ENCODE measurements around the gene PLA2R1.

Gene PLA2R1

GRCh38 chr2:160062292-160063005, at the start of gene PLA2R1:
PLA2R1 (minus strand) TSS chr2:160062615; CDS start chr2:160062403, 212 bp downstream.
- DNase-seq: no peak

- DNase-seq: no peak
Measured at GRCh38 chr2:160110674-160111239, 48.3 kb upstream of the PLA2R1 start.

- no peak for DNase-seq
Measured at GRCh38 chr2:160109939-160110673, 47.7 kb upstream of the PLA2R1 start.

DNA sequence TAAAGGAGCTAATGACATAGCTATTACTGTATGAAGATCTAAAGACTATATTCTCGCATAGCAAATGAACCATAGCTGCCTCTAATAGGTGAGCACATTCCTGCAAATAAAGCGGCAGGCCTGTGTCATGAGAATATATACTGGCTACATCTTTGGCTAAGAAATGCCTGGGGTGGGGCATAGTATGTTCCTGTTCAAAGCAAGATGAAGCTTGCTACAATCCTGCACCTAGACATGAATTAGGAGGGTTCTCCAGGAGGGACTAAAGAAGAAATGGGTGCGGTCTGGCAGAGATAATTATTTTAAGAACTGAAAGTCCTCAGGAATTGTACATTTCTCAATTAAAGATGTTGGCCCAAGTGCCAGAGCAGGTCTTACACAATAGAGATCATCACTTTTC, 46.8 kb upstream of the PLA2R1 start:
- DNase-seq: no peak

- no peak for DNase-seq
Measured at GRCh38 chr2:160108646-160109045, 46.2 kb upstream of the PLA2R1 start.

GRCh38 chr2:160105366-160105765, 43.0 kb upstream of the PLA2R1 start:
- no peak for DNase-seq

- DNase-seq: no peak
Measured at GRCh38 chr2:160104115-160104514, 41.7 kb upstream of the PLA2R1 start.

GRCh38 chr2:160097326-160097725, 34.9 kb upstream of the PLA2R1 start:
- no peak for DNase-seq

GRCh38 chr2:160096409-160096808, 34.0 kb upstream of the PLA2R1 start:
- DNase-seq: no peak

- no peak for DNase-seq
Measured at GRCh38 chr2:160092445-160092844, 30.0 kb upstream of the PLA2R1 start.

GRCh38 chr2:160091381-160091780, 29.0 kb upstream of the PLA2R1 start:
- DNase-seq: no peak

GRCh38 chr2:160087854-160088745, 25.7 kb upstream of the PLA2R1 start:
- DNase-seq: no peak

DNA sequence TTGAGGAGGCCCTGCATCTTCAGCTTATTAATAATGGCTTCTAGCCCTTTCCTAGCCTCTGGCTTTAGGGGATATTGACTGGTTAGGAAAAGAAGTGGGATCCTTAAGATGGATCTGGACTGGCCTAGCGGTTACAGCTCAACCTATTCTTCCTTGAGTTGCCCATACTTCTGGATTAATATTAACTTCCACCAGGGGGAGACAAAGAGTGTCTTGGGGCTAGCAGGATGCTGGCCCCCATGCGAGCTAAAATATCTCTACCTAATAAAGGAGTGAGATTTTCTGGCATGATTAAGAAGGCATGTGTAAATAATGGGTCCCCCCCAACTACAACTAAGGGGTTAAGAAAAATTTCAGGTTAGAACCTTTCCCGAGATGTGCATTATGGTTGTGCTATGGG, 23.2 kb upstream of the PLA2R1 start:
- no peak for DNase-seq

- no peak for DNase-seq
Measured at GRCh38 chr2:160077912-160078810, 15.7 kb upstream of the PLA2R1 start.

GRCh38 chr2:160076914-160077313, 14.5 kb upstream of the PLA2R1 start:
- no peak for DNase-seq

DNA sequence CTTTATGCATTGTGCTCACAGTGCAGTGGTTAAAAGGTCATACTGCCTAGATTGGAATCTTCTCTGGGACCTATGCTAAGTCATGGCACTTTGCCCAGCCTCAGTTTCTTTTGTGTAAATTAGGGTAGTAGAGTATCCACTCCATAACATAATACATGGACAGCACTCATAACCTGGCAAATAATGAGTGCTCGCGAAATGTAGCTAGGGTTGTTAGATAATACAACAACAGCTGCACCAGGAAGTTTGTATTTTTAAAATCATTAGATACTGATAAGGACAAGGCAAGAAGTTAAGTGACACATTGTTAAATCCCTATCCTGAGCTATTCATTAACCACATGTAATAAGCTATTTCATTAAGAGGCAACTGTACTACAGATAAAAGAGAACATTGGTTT, 13.8 kb upstream of the PLA2R1 start:
- no peak for DNase-seq

DNA sequence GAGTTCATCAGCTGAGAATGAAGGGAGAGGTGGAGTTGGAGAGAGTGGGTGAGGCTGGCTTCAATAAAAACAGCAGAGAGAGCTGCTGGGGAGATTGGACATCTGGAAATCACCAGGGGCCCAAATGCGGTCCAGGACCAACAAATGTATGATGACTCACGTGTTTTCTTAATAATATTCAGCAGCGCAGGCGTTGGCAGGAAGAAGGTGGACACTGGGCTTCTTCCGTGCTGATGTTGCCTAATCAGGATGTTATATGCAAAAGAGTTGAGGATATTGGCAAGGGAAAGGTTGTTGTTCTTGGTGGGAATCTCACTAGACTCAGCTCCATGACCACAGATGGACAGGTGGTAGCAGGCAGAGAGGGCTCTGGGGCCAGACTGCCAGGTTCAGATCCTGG, 12.8 kb upstream of the PLA2R1 start:
- no peak for DNase-seq

- DNase-seq: no peak
Measured at GRCh38 chr2:160073284-160073888, 11.0 kb upstream of the PLA2R1 start.

GRCh38 chr2:160068906-160069305, 6.5 kb upstream of the PLA2R1 start:
- no peak for DNase-seq

- DNase-seq: no peak
Measured at GRCh38 chr2:160064916-160065315, 2.5 kb upstream of the PLA2R1 start.

- DNase-seq: no peak
Measured at GRCh38 chr2:160063879-160064612, 1.6 kb upstream of the PLA2R1 start.
